Measurements from ENCODE around the gene PPP1CC.

- no peak for TF ChIP-seq CTCF (conservative IDR thresholded peaks at IDR 0.05; ENCODE audit: low read length)
- TF ChIP-seq EZH2phosphoT487 (IDR thresholded peaks at IDR 0.05; ENCODE audit: borderline replicate concordance), result no peak
Measured at GRCh38 chr12:110778833-110779577, 36.3 kb upstream of the PPP1CC start.
